IPS DF 4.7 (cell line): ENCODE data around the gene C10orf53.
"Not testable (repeated sequence)": the region's sequence is repeated elsewhere in the genome, so short reads cannot be mapped to it uniquely, and the experiment has no call there.

ENCODE experiments used
- DNase-seq: peaks from one replicate; pipeline ENCODE4 v3.0.0-alpha.2; 2013; ENCODE audit warnings: low spot score; ENCODE audit errors: extremely low read depth

Gene C10orf53

GRCh38 chr10:49652421-49653272, 26.8 kb upstream of the C10orf53 start:
- no peak for DNase-seq

- DNase-seq: no peak
Measured at GRCh38 chr10:49653273-49653929, 26.1 kb upstream of the C10orf53 start.

- DNase-seq: no peak
Measured at GRCh38 chr10:49654036-49654693, 25.3 kb upstream of the C10orf53 start.

DNA sequence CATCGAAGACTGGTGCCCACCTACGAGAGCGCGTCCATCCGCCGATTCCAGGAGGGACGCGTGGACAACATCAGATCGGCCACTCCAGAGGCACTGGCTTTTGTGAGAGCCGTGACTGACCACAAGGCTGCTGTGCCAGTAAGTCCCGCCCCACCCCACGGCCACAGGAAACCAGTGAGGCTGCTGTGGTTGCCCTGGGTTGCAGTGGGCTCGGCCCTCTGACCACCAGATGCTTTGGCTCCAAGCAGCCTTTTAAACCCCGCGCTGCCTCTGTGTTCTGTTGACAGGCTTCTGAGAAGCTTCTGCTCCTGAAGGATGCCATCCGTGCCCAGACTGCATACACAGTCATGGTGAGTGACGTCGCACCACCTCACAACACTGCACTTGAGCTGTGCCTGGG, 24.4 kb upstream of the C10orf53 start:
- DNase-seq: no peak

- DNase-seq: no peak
Measured at GRCh38 chr10:49656845-49657493, 22.5 kb upstream of the C10orf53 start.

- DNase-seq: no peak
Measured at GRCh38 chr10:49657606-49658005, 21.8 kb upstream of the C10orf53 start.

DNA sequence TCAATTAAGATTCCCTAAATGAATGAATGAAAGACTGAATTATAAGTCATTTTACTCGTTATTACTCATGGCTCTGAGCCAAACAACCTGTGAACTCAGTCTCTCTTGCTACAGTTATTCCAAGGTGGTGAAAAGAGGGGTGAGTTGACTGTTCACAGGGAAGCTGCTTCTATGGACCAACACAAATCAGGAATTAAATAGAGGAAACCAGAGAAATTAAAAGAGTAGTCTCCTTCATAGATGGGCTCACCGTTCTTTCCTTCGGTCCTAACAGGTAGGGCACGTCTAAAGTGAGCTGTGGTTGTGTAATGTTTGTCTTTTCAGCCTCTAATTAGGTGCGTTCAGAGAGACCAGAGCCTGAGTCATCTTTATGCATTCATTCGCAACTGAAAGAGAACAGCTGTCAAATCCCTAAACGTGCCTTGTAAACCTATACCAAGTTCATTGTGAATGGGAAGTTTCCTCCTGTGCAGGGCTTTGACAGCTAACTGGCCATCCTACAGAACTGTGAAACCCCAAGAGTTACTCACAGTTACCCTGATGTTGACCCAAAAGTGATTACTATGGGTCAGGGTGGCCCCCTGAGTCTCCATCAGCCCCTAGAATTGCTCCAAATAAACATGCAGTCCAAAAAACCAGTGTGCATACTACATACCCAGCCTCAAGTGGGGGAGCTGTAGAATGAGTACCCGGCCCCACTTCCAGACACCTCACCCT, 18.2 kb upstream of the C10orf53 start:
- DNase-seq: no peak

DNA sequence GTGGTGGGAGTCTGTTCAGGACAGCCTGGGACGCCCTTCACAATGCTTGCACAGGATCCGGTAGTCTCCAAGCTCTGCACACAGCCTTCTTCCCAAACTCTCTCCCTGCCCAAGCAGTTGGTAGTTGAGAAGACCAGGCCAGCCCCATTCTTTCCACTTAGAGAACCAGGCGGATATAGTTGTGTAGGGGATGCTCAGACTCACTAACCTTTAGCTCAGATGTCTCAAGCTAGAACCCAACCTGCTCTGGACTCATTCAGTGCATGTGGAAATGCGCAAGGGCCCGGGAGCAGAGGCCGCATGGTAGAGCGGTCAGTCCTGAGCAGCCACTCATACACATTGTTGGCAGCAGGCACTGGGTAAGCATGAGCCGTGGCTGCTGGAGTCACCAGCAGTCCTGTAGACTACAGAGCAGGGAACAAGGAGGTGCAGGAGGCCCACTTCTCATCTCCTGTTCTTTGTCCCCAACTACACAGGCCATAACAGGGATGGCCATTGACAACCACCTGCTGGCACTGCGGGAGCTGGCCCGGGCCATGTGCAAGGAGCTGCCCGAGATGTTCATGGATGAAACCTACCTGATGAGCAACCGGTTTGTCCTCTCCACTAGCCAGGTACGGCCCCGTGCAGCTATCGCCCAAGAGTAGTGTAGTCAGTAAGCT, 17.2 kb upstream of the C10orf53 start:
- no peak for DNase-seq

DNA sequence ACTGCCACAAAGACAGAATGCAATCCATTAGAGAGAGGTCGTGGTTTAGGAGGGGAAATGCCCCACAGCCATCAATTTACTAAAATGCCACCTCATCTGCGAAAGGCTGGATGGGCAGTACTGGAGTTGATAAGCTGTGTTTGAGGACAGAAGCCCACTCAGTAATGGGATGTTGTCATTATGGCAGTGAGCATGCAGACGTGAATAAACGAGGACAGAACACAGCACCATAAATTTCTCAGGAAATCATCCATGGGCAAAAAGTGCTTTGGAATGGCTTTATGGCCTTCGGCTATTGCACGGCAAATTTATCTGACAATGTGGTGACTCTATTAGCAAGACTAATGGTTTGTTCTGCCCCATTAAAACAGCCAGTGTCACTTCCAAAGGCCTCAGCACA, 15.9 kb upstream of the C10orf53 start:
- no peak for DNase-seq

DNA sequence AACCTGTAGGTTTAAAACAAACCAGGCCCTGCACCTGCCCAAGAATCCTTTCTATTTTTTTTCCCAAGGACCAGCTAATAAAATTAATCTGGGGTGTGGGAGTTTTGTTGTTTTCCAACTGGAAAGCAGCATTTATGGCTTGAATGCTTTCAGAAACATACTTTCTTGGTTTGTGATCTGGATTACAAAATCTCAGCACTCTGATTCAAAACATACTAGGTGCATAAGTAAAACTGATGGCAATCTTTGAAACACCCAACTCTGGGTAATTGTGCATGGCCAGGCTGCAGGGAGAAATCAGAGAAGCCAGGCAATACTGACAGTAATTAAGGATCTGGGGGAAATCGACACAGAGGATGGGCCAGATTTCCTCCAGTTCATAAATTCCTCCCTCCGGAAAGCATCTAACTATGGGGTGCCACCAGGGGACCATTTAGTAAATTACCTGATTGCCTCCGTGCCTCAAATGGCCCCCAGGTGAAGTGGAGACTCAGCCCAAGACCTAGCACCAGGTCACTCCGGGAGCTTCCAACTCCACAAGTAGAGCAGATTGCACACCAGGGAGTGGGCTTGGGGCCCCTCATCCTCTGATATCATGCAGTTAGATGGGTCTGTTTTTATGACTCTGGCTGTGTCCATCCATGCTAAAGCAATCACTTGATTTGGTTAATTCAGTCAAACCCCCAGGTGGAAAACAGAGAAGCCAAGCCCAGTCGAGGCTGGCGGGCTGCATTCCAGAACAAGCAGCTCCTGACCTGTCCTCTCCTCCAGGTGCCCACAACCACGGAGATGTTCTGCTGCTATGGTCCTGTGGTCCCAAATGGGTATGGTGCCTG, 15.2 kb upstream of the C10orf53 start:
- no peak for DNase-seq

- DNase-seq: no peak
Measured at GRCh38 chr10:49664842-49665355, 14.6 kb upstream of the C10orf53 start.

DNA sequence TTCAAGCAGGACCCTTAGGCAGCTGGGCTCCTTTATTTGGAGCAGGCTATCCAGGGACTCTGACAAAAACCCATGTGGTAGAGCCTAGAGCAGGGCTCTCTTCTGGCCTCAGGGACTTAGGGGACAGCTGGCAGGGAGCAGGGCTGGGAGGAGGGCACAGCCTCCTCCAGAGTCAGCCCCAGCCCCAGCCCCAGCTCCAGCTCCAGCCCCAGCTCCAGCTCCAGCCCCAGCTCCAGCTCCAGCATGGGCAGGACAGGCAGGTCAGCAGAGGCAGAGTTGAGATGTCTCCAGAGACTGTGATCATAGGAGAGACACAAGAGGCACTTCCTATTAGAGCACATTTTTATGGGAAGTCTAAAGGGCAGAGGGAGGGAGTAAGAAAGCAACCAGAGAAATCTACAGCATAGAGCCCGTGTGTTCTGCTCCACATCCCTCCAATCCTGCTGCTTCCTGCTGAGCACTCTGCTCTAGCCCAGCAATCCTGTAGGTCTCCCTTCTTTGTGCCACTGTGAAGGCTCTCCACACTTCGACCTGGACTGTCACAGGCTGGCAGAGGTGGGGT, 13.3 kb upstream of the C10orf53 start:
- no peak for DNase-seq

DNA sequence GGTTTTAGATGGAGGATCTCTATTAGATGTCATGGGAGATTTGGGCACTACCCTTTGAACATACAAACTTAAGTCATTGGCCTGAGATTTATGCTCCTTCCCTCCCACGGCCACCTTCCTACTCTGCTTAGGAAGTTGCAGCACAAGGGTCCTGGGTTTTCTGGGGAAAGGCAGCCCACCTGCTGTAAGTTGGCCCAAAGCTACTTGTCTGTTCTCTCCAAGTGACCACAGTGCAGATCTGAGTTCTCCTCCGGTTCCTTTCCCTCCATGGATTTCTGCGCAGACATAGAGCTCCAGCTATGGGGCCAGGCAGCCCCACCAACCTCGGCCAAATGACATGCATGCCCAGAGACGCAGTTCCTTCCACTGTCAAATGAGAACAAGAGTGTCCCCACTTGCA, 12.8 kb upstream of the C10orf53 start:
- DNase-seq: no peak

GRCh38 chr10:49667991-49668390, 11.5 kb upstream of the C10orf53 start:
- no peak for DNase-seq

- no peak for DNase-seq
Measured at GRCh38 chr10:49668684-49669083, 10.8 kb upstream of the C10orf53 start.

DNA sequence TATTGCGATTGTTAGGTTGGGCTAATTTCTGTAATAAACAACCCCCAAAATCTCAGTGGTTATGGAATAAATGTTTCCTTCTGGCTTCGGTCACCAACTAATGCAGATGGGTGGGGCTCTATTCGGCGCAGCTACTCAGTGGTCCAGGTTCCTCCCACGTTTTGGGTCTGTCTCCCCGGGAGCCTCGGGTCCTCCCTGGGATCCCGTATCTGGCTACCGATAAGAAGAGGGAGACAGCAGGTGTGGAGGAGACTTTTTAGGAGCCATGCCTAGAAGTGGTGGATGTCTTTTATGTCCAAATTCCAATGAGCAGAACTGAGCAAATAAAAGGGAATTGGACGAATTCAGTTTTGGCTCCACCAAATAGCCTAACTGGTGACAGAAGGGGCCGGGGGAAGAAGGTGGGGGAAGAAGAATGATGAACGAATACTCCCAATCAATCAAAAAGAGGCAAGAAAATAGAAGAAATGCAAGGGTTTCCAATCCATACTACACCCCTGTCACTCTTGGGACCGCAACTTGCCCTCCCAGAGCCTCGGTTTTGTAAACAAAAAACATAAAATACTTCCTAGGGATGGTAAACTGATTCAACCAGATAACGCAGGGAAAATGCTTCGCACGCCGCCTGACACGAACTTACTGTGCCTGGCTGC, 498 bp upstream of the C10orf53 start:
- no peak for DNase-seq

DNA sequence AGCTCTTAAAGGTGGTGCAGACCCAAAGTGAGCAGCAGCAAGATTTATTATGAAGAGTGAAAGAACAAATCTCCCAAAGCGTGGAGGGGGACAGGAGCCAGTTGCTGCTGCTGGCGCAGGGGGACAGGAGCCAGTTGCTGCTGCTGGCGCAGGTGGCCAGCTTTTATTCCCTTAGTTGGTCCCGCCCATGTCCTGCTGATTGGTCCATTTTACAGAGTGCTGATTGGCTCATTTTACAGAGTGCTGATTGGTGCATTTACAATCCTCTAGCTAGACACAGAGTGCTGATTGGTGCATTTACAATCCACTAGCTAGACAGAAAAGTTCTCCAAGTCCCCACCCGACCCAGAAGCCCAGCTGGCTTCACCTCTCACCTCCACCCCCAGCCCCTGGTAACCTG, 3.0 kb downstream of the C10orf53 start:
- not testable (repeated sequence) for DNase-seq

DNA sequence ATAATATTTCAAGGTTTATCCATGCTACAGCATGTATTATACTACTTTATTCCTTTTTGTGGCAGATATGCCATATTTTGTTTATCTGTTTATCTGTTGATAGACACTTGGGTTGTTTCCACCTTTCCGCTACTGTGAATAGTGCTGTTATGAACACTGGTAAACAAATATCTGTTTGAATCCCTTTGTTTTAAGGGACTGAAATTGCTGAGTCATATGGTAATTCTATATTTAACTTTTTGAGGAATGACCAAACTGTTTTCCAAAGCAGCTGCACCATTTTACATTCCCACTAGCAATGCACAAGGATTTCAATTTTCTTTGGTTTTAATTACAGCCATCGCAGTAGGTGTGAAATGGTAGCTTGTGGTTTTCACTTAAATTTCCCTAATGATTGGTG, 3.4 kb downstream of the C10orf53 start:
- no peak for DNase-seq

DNA sequence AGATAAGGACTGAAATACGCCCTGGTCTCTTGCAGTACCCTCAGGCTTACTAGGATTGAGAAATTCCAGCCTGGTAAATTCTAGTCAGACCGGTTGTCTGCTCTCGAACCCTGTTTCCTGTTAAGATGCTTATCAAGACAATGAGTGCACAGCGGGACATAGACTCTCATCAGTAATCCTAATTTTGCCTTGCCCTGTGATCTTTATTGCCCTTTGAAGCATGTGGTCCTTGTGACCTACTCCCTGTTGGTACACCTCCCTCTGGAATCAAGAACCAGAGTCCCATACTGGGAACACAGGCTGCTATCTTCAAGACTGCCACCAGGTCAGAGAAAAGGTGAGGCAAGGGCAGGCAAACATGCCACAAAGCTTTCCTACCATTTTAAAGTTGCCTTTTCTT, 7.2 kb downstream of the C10orf53 start:
- DNase-seq: no peak
